Skeletal muscle satellite cell (primary cell): Measurements from ENCODE around the gene PUS1. TPM values are rescaled to one million over a fixed set of nuclear protein-coding genes. Genes with fewer than 3 reads are reported as not detected.

Experiments used
- H3K27me3 ChIP-seq: 2 replicates; pipeline ENCODE4 v1.7.0; 2013; ENCODE audit warnings: low read length; ENCODE audit not compliant: control insufficient read depth, insufficient read depth
- H3K36me3 ChIP-seq: 2 replicates; pipeline ENCODE4 v1.7.0; 2013; ENCODE audit warnings: mild to moderate bottlenecking, control low read depth, low read length; ENCODE audit not compliant: insufficient read depth
- H3K4me1 ChIP-seq: 2 replicates; pipeline ENCODE4 v1.7.0; 2013; ENCODE audit warnings: low read length; ENCODE audit not compliant: control insufficient read depth, insufficient read depth
- H3K4me2 ChIP-seq: 2 replicates; pipeline ENCODE4 v1.7.0; 2013; ENCODE audit warnings: mild to moderate bottlenecking, low read length
- H3K4me3 ChIP-seq: 2 replicates; pipeline ENCODE4 v1.7.0; 2013; ENCODE audit warnings: low read length
- H3K9ac ChIP-seq: 2 replicates; pipeline ENCODE4 v1.7.0; 2013; ENCODE audit warnings: mild to moderate bottlenecking, low read depth, low read length, moderate library complexity
- H3K9me3 ChIP-seq: replicated peaks from 2 replicates; pipeline ENCODE4 v1.7.0; 2013; ENCODE audit warnings: mild to moderate bottlenecking, control low read depth, low read length
- small RNA-seq: library from RNA; depleted of rRNA; stranded (forward); fragments of <200 nt; gene quantifications from one replicate; pipeline ENCODE3, GENCODE V24; 2012

The PUS1 gene

DNA sequence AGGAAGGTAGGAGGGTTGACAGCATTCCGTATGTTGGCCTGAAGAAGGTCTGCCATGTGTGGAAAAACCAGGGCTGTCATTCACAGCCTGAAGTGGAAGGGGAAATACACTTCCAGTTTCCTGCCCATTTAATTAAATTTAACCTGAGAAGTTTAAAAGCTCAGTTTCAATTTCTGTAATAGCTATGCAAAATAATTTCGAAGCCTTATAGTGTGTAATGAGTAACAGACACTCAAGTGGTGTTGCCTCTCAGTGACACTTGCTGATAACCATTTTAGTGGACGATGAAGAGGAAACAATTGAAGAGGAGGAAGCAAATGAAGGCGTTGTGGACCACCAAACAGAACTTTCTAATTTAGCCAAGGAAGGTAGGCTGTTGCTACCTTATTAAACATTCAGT is 65.5 kb downstream of the PUS1 start:
- H3K4me2 ChIP-seq, result no peak overlapping the region
- peaks cover 56% of the 10 kb centered on the region for H3K36me3 ChIP-seq
- no peaks in the 10 kb centered on the region for H3K9me3 ChIP-seq
- H3K27me3 ChIP-seq, result no peaks in the 10 kb centered on the region
- H3K4me3 ChIP-seq, result no peak overlapping the region
- H3K4me1 ChIP-seq, result no peaks in the 10 kb centered on the region
- no peak overlapping the region for H3K9ac ChIP-seq

Small RNA genes lying within 50 kb of the gene (small RNA-seq; reads per million reads assigned to genes)
- gene AC131009.3, result not detected
